ENCODE results near the gene TRPC6.

The TRPC6 gene

DNA sequence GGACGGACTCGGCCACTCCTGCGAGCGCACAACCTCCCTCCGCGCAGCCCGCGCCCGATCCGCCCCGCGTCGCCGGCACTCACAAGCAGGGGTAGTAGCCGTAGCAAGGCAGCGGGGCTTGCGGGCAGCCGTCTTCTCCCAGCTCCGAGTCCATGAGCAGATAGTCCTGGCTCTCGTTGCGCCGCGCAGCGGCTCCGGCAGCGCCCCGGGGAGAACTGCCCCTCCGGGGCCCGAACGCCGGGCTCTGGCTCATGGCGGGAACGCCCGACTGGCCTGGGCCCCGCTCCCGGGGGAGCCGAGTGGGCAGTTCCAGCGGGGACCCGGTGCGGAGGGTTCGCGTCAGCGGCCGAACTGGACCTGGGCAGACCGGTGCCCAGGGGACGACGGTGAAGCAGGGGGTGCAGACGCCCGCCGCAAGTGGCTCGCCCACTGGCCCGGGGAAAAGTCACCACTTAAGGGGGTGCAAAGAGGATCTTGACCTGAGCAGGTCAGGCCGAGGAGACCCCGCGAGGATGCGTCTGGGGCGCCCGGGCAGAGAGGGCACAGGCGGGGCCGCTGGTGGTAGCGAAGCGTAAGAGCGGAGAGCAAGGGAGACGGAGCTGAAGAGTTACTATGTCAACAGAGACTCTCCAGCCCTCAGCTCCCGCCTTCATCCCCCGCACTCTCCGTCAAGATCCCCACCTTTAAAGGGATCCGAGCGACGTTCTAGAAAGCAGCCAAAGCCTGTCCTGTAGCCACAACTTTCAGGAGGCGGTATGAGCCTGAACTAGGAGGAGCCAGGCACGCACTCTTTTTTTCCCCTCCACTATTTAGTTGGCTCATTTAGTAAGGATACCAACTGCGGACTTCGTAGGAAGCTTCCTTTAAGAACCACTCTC is at the start of gene TRPC6:
TSS of gene TRPC6 (minus strand) at position 757 of the 878 bp plus-strand sequence. CDS start at position 253, 504 bp downstream.
- DNase-seq, result no peak

DNA sequence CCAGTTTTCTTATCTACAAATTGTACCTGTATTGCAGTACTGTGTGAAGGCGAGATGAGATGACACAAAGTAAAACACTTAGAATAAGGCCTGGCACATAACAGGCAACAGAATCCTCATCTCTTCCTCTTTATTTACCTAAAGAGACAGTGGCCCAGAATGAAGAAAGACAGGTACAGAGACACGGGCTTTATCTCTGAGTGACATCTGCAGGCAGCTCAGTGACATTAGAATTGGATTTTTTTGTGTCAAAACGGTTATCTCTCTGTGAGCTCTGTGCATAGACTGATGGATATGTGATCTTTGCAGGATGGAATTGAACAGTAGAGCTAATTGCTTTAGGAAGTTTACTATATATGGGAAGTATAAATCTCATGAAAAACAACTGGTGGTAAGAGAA is 36.2 kb upstream of the TRPC6 start:
- no peak for DNase-seq

DNA sequence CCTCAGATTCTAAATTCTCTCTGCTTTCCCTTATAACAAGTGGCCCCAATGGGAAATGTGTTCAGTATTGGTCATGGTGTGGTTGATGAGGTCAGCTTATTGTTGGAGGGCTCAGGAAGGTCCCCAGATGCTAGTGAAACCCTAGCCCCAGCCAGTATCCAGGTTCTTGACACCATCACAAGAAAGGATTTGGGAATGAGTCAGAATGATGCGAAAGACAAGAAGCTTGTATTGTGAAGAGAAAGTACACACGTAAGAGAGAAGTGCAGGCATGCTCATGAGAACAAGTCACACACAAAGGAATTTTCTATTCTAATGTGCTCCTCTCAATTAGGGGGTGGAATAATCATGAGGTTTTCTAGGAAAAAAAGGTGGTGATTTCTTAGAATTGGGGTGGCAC is 34.9 kb upstream of the TRPC6 start:
- DNase-seq, result no peak

DNA sequence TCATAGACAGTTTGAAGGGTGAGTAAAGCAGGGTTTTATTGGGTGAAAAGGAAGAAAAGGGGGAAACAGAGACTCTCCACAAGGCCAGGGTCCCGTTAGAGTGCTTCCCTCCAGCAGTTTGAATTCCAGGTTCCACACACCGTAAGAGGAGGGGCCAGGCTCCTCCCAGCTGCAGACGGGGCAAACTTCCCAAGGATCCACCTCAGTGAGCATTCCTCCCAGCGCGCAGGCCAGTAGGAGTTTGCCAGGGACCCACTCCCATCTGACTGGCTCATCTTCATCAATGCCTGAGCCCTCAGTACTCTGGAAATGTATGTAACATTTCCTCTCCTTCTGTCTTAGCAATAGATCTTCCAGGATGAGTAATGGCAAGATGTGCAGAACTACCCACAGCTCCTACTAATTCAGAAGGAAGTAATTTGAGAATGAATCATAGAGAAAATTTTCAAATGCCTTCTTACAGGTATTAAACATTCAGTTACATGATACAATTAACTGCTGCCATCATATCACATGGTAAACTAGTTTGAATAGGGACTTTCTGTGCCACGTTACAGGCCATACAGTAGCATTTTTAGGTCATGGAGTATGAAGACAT is 34.0 kb upstream of the TRPC6 start:
- DNase-seq, result no peak

DNA sequence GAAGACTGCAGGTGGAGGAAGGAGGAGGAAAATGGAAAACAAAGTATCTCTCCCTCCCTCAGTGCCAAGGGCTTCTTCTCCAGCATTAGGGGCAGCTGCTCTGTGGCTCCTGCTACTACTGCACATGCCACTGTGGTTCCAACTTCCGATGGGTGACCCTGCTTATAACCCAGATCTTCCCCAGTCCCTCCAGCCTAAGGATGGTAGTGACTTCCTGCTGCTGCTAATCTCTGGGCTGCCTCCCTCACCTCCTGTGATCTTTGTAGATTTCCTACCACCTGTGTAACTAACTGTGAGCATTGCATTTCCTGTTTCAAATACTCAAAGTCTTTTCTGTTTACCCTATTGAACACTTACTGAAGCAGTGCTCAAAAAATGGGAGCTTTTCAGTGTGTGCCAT is 28.7 kb upstream of the TRPC6 start:
- no peak for DNase-seq

DNA sequence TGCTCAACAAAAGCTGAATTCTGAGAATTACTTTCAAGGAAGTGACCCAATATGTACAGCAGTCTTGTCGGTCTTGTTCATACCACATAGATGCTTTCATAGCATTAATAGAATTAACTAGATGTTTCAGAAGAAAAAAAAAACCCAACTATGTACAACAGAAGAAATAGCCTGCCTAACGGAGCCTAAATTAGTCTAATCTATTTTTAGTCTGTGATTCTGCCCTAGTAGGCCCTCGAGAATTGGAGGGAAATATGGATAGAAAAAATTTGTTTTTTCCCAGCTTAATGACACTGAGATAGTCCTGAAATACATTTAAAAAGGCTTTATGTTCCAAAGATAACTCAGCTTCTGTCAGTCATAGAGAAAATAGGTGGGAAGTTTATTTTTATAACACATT is 17.1 kb upstream of the TRPC6 start:
- no peak for DNase-seq

DNA sequence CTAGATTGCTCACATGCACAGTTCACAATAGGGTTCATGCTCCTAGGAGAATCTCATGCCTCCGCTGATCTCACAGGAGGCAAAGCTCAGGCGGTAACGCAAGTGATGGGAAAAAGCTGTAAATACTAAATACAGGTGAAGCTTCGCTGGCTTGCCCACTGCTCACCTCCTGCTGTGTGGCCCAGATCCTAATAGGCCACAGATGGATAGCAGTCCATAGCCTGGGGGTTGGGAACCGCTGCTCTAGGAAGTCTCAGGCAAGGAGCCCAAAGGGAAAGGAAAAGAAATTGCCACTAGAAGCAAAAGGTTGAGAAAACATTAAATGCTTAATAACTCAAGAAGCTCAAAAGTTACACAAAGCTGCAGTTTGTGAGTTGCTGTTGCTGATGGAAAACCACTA is 3.2 kb upstream of the TRPC6 start:
- DNase-seq, result no peak

DNA sequence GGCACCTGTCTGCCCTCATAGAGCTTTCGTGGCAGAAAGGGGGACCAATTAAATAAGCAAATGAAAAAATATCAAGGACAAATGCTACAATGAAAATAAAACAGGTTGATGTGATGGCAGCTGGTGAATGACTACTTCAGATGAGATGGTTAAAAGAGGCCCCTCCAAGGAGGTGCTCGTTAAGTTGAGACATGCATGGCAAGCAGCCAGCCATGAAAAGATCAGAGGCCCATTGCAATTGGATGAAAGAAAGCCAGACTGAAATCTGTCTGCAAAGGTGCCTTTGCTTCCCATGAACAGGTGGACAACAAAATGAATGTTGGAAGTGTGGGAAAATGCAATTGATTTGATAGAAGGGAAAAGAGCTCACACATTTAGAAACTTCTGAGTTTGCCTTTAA is 848 bp upstream of the TRPC6 start:
- DNase-seq, result no peak

DNA sequence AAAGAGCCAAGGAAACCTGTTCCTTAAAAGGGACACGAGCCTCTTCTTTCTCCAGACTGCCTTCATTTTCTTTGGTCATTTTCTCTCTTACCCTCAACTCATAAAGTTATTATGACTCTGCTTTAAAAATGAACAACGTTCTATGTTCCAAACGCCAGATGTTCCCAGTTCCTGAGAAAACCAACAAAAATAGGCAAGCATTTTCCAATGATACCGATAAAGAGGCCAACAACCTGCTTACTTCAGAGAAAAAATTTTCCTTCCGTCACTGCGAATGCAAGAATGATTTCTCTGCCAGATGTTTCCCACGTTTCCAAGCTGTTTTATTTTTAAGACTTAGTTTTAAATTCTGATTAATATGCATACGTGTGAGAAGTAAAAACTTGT is 315 bp upstream of the TRPC6 start:
- no peak for DNase-seq

DNA sequence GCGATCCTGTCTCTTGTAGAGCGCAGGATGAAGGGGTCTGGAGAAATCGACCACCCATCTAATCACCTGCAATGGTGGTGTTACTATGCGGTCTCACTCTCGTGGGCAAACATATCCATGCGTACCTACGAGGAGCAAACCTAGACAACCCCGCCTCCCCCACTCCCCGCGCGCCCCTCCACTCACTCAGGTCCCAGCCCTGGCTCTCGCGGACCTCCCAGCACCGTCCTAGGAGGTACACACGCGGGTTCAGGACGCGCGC is 887 bp downstream of the TRPC6 start:
- DNase-seq, result no peak

DNA sequence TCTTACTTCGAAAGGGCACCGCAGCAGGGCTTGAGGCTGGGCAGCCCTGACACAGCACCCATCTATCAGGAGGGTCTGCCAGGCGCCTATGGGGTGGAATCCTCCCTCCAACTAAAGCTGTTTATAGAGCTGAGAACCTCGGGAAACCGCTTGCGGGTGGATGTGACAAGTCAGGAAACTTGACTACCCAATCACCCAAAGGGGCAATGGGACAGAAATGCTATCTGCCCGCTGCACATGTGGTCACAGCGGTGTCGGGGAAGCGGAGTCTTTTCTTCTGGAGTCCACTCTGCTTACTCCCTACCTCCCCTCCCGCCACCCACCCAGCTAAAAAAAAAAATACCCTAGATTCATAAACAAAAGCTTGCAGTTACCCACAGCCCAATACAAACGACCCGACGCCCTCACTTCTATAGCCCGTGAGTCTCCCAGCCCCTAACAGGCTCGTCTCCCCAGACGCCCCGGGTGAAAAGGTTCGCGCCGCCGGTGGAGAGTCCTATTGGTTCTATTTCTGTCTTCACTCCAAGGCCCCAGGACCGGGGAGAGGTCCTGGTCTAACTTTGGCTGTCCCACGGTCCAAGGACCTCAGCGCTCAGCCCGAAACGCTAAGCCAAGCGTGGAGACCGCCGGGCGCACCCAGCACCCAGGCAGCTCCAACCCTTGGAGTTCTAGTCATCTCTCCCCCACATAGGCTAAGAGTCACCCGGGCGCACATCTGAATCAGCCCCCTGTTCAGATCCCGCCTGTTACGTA is 1.4 kb downstream of the TRPC6 start:
- no peak for DNase-seq

DNA sequence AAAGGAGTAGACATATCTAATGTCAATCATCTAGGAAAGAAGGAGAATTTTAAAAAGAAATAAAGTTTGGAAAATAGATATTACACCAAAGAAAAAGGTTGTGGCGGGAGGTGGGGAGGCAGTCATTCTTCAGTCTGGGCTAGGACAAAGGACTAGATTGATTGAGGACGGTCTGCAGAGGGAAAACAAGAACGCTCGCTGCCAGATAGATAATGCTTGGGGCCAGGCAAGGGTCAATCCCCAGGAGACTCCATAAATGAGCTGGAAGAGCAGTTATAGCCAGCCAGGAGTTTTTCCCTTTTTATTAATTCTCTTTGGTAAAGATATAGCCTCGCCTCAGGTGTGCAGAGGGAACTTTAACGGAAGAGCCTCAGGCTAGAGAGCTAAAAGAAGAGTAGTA is 6.3 kb downstream of the TRPC6 start:
- DNase-seq, result no peak

DNA sequence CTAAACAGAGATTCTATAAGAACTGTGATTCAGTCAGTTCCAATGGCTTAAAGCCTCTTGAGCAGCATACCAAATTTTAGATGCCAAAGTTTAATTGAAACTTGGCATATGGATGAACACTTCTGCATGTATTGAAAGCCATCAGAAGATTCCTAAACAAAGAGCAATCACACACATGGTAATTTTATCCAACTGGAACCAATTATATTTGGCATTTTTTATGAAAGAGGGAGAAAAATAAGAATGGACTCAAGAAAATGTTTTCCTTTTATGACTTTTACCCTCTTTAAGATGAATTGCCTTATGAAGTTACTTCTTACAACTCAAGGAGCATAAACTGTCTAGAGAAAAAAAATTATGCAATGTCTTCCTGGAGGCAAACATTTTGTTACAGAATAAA is 7.4 kb downstream of the TRPC6 start:
- DNase-seq, result no peak

DNA sequence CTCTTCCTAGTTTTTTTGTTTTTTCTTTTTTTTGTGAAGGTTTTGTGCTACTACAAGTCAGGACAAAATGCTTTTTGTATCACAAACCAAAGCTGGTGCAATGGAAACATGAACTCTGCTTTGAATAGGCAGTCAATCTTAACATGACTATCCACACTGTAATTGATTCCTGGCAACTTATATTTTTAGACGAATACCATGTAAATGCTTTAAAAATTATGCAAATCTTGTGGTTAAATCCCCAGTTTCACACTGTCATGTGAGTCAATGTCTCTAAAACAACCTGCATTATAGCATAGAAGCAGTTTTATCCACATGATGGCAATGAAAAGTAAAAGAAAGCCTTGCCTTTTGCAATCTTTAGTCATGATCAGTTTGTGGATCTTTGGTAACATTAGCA is 8.9 kb downstream of the TRPC6 start:
- DNase-seq, result no peak

DNA sequence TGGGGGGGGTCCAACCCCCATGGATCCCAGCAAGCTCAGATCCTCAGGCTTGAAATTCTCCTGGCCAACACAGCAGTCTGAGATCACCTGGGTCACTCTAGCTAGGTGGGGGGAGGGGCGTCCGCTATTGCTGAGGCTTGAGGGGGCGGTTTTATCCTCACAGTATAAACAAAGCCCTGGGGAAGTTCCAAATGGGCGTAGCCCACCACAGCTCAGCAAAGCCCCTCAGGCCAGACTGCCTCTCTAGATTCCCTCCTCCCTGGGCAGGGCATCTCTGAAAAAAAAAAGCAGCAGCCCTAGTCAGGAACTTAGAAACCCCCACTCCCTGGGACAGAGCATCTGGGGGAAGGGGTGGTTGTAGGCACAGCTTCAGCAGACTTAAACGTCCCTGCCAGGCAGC is 16.7 kb downstream of the TRPC6 start:
- DNase-seq, result no peak

DNA sequence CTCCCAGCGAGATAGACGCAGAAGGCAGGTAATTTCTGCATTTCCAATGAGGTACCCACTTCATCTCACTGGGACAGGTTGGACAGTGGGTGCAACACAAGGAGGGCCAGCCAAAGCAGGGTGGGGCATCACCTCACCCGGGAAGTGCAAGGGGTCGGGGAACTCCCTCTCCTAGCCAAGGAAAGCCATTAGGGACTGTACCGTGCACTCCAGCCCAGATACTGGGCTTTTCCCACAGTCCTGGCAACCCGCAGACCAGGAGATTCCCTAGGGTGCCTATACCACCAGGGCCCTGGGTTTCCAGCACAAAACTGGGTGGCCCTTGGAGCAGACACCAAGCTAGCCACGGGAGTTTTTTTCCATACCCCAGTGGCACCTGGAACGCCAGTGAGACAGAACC is 17.2 kb downstream of the TRPC6 start:
- DNase-seq, result no peak

DNA sequence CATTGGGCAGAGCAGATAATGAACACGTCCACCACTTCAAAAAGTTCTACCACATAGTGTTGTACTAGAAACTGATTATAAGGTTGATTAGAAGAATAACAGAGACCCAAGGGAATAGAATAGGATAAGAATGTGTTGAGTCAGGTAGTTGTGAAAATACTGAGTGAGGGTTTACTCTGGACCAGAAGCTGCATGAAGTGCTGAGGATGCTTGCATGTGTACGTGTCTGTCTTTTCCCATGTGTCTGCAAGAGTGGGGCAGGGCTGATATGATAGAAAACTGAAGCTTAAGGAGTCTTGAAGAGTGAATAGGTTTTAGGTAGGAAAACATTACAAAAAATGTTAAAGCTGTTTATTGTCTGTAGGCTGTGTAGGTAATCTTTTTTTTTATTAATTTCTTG is 20.6 kb downstream of the TRPC6 start:
- DNase-seq, result no peak

DNA sequence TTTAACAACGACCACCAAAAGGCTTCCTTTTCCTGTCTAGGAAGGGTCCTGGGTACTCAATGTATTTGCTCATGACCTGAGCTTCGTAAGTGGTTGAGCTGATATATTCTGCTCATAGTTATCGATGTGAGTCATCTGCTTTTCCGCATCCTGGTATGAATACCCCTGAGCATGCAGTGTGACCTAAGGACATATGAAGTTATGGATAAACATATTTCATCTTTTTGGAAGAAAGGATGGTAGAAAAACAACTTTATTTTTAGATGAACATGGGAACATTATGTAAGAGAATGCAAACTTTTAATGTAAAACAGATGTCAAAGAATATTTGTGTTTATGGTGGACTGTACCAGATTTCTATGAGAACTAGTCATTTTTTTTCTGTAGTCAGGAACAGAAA is 28.4 kb downstream of the TRPC6 start:
- DNase-seq, result no peak

DNA sequence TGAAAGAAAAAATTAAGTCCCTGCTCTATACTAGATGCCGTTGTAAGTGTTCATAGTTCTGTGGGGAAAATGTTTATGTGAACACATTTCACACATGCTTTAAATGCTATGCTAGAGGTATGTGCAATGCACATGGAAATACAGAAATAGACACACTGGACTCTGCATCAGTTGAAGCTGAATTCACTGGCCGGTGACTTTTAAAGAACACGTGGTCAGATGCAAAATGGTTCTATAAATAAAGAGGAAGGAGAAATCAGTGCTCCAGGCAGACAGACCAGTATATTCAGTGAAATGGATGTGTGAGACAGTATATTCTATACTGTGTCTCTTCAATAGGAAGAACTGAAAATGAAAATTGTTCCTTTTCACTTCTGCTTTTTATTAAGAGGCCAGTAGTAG is 29.9 kb downstream of the TRPC6 start:
- DNase-seq, result no peak

DNA sequence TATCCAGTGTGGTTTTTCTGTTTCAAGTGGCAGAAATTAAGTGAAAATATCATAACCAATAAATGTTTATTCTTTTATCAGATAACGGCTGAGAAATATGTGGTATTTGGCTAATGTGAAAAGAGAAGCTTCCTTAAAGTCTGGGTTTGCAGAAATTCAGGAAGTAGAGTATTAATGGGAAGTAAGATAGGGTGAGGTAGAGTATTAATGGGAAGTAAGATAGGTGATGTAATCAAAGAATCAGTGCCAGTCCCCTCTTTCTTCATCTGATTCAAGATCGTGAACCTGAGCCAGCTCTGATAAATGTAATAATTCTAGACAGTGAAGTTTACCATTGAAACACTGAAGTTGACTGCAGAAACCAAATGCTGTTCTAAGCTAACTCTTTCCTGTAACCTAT is 30.9 kb downstream of the TRPC6 start:
- no peak for DNase-seq

DNA sequence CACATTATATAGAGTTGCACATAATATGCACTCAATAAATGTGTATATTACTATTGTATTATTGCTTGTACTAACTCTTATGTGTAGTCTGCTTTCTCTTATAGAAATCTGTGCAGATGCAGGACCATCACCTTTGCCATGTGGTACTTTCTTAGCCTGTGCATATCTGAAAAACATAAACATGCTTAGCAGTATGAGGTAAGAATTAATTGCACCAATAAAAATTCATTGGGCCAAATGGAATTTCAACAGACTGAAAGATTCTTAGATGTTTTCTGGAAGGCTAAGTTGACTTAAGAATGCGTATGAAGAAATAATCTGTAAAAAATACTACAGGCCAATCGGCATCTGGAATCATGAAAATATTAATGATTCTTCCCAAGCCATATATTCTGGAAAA is 55.3 kb downstream of the TRPC6 start:
- no peak for DNase-seq

DNA sequence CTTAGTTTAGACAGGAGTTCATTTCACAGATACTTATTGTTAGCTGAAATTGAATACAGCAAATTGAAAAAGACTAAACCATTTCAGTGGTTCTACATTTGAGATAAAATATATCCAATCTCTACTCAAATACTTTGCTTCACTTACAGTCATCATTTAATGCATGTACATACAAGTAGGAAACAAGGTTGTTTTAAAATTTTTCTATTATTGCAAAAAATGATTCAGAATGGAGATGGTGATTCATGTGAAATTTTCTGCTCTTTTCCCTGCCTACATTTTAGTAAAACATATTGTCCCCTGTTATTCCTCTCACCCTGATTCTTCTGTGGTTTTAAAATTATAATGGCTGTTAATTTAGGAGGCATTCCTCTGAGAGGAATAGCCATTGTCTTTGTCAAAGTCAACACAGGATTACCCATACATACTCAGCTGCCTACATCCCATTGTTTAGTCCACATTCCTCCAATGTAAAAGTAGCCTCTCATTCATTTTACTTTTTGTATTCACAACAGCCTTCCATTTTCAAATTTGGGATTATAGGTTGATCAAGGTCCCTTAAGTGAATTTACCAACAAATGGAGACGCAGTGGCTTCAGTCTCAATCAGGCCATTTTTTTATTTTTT is 60.1 kb downstream of the TRPC6 start:
- no peak for DNase-seq

DNA sequence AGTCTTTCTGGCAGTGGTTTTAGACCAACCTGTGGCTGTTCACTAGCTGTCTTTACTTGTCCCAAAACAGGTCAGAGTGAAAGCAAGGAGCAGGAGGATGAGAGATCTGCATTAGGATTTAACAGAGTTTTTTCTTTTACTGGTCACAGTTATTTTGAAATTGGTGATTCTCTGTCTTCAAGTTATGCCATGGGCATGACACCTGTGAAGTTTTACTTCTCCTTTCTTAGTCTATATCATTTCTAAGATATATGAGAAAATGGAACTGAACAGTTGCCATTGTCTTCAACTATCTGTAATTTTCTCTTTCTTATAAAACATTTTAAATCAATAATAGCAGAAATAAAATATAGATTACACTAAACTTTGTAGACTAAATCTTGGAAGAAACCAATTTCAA is 60.6 kb downstream of the TRPC6 start:
- no peak for DNase-seq

DNA sequence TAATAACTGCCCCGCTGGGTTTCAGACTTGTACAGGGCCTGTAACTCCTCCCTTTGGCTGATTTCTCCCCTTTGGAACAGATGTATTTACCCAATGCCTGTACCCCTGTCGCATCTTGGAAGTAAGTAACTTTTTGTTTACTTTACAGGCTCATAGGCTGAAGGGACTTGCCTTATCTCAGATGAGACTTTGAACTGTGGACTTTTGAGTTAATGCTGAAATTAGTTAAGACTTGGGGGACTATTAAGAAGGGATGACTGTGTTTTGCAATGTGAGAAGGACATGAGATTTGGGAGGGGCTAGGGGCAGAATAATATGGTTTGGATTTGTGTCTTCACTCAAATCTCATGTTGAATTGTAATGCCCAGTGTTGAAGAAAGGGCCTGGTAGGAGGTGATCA is 62.0 kb downstream of the TRPC6 start:
- DNase-seq, result no peak
